Stimulated activated CD4-positive, alpha-beta T cell treated with anti-CD3 and anti-CD28 coated beads, Interleukin-4, amount 100 ng/mL, for 48 hours (primary cell): ENCODE measurements around the gene ITIH2.
A peak's percentile ranks its signal among the peaks of the same experiment; 100 is the strongest.
"Not testable (repeated sequence)": the region's sequence is repeated elsewhere in the genome, so short reads cannot be mapped to it uniquely, and the experiment has no call there.

Experiments
- DNase-seq, 2 donors: peaks; one replicate each; pipeline ENCODE4 v3.0.0-alpha.2; 2020; ENCODE audit warnings: low read depth in 2 of 2

Gene ITIH2

DNA sequence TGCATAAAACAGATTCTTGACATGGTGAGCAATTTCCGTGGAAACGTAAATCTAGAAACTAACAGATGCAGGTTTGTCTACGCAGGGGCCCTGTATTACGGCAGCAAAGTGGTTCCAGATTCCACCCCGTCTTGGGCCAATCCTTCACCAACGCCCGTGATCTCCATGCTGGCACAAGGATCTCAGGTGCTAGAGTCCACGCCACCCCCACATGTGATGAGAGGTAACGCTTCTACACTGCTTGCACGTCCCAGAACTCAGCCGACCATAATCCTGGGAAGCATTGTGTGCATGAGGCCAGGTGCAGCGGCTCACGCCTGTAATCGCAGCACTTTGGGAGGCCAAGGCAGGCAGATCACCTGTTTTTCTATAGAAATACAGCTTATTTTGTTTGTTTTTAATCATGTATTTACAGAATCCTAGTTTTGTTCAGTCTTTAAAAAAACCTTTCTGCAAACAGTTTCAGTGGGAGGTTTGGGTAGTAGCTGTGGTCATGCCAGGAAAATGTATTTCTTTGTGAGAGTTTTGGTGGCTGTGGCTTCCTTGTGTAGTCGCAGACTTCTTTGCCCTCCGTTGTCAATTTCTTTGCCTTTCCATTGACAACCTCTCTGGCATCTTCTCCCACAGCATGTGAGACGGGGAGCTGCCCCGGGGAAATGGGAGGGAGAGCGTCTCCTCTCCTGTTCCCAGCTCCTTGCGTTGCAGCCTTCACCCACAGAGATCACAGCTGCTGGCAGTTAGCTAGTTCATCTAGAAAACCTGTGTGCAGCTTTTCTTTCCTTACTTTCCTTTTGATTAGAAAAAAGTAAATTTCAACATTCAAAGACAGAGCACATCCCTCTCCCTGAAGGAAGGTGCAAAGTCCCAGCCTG, 35.7 kb downstream of the ITIH2 start:
- DNase-seq: no peak

DNA sequence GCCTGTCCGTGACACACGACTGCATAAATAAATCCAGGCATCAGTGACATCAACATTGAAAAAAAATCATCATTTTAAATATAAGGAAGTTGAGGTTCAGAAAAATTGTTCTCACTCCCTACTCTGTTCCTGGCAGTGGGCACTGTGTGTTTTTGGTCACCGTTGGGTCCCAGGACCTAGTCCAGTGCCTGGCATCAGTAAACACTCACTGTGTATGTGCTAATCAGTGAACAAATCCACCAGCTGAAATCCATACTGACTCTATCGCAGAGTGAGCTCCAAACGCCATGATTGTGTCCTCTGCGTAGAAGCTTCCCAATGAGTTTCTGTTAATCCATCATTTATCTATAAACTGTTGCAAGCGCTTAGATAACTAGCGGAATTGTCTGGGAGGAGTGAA, 41.2 kb downstream of the ITIH2 start:
- DNase-seq: no peak

DNA sequence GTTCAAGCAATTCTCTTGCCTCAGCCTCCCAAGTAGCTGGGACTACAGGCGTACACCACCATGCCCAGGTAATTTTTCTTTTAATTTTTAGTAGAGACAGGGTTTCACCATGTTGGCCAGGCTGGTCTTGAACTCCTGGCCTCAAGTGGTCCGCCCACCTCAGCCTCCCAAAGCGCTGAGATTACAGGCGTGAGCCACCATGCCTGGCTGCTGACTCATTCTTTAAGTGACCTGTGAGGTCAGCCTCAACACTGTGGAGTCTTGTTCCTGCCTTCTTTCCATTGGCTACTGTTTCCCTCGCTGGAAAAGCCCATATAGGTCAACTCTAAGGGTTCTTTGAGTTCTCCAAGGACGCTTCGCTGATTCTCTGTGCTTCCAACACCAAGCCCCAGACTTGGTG, 45.5 kb downstream of the ITIH2 start:
- not testable (repeated sequence) for DNase-seq

DNA sequence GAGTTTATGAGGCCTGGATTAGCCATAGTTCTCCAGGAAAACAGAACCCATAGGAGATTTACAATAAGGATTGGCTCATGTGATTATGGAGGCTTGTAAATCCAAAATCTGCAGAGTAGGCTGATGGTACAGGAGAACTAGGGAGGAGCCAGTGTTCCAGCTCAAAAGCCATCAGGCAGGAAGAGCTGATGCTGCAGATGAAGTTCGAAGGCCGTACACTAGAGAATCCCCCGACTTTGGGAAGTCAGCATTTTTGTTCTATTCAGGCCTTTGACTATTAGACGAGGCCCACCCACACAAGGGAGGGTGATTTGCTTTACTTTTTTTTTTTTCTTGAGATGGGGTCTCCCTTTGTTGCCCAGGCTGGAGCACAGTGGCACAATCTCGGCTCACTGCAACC, 47.1 kb downstream of the ITIH2 start:
- DNase-seq: no peak

DNA sequence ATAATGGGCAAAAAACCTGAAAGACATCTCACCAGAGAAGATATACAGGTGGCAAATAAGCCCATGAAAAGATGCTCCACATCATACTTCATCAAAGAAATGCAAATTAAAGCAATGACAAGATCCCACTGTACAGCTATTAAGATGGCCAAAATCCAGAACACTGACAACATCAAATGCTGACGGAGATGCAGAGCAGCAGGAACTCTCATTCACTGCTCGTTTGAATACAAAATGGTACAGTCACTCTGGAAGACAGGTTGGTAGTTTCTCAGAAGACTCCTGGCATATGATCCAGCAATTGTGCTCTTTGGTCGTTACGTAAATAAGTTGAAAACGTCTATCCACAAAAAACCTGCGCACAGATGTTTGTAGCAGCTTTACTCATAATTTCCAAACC, 49.1 kb downstream of the ITIH2 start:
- no peak for DNase-seq

DNA sequence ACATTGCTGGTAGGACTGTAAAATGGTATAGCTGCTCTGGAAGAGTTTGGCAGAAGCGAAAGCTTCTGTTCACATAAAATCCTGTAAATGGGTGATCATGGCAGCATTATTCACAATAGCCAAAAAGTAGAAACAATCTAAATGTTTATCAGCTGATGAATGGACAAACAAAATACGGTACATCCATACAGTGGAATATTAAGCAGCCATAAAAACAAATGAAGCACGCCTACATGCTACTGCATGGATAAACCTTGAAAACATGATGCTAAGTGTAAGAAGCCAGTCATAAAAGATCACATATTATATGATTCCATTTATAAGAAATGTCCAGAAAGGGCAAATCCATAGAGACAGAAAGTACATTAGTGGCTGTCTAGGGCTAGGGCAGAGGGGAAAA, 52.0 kb downstream of the ITIH2 start:
- no peak for DNase-seq

DNA sequence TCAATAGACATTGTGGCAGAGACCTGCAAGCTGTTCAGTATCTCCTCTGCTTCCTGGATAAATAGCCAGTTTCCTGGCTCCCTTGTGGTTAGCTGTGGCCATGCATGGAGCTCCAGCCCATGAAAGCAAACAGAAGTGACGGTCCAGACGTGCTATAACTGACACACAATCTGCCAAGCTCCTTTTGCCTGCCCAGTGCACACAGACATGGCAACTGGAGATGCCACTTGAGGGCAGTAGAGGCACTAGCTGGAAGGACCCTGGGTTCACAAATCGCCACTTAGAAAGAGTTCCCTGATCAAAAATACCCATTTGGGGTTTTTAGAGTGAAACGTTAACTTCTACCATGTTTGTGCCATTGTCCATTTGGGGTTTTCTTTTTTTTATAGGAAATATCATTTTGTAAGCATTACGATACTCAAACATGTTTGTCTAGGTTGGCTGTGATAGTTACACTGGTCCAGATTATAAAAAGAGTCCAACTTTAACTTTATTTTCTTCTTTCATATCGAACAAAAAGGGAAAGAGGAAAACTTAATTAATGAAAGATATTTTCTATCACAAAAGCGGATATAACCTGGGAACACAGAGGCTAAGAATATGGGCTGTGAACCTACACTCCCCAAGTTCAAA, 53.4 kb downstream of the ITIH2 start:
- DNase-seq: no peak

DNA sequence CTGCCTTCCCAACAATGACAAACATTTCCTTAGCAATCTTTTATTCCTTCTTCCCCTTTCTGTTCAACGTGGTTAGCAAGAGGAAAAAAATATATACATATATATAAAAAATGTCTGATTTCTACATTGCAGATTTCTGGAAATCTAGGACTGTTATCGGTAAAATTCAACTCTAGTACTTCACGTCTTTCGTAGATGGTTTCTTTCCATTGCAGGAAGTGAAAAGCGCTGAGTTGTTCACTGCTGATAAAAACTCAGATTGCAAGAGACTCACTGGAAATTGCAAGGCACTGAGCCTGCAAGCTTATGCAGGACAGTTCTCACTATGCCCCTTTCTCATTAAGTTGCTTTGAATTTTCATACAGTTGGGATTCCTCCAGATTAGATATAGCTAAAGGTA, 60.8 kb downstream of the ITIH2 start:
- no peak for DNase-seq

DNA sequence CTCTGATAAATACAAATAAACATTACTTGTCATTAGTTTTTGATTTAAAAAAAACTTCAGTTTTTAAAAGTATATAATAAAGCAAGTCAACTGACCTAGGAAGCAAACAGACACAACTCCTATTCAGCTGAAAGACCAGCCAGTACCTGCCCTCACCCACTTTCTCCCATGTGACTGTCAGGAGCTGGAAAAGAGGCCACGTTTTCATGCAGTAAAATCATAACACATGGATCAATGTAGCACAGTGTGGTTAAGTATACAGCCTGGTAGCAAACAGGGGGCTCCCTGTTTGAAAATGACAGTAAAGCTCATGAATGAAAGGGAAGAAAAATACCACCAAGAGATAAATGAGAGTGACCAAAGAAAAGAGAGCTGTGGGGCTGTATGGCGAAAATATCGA, 63.1 kb downstream of the ITIH2 start:
- DNase-seq: no peak

DNA sequence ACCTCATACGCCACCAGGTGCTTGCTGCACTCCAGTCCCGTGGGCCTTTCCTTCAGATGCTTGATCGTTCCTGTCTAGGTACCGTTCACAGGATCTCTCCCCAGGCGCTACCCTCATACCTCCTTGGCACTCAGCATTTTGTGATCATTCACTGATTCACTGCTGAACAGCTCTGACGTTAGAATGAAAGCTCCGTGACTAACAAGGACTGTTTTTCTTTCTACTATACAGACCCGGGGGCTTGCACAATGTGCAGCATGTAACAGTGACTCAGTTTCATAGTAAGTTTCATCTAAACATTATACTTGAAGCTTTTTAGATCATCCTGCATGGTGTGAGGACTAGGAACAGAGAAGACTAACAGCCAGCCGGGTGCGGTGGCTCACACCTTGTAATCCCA, 64.1 kb downstream of the ITIH2 start:
- DNase-seq: no peak

DNA sequence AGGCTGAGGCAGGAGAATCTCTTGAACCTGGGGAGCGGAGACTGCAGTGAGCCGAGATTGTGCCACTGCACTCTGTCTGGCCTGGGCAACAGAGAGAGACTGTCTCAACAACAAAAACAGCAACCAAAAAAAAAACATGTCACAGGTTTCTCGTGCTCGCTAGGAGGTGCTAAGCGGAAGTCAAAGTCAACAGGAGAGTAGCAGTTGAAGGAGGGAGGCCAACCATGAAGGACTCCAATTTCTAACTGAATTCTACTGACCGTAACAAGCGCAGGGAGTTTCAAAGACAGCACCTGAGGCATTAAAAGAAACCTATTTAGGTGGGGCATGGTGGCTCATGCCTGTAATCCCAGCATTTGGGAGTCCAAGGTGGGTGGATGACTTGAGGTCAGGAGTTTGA, 65.3 kb downstream of the ITIH2 start:
- no peak for DNase-seq

DNA sequence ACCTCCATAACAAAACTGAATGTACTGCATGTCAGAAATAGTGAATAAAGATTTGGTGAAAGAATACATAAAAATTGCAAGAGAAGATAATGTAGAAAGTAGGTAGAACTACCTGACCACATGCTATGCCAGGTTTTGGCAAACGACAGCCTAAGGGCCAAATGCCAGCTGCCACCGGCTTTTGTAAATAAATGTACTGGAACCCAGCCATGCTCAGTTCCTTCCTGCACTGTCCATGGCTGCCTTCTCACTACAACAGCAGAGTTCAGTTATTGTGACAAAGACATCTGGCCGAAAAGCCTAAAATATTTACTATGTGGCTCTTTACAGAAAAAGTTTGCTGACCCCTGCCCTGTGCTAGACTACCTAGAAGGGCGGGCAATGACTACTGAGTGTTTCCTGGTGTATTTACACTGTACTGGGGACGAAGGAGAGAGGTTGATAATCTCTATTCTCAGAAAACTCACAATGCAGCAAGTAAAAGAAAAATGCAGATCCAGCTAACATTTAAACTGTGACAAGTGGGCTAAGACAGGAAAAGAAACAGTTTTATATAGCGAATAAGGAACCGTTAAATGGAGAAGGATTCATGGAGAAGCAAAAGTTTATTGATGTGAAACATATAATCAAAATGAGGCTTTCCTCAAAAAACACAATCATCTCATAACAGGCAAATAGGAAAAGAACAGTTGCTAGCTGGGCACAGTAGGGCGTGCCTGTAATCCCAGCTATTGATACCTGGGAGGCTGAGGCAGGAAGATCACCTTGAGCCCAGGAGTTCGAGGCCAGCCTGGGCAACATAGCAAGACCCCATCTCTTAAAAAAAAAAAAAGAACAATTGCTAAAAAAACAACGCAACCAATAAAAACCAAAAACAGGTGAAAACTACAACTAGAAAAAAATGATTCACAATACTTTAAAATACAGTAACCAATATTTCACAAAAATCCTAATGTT, 71.0 kb downstream of the ITIH2 start:
- no peak for DNase-seq

DNA sequence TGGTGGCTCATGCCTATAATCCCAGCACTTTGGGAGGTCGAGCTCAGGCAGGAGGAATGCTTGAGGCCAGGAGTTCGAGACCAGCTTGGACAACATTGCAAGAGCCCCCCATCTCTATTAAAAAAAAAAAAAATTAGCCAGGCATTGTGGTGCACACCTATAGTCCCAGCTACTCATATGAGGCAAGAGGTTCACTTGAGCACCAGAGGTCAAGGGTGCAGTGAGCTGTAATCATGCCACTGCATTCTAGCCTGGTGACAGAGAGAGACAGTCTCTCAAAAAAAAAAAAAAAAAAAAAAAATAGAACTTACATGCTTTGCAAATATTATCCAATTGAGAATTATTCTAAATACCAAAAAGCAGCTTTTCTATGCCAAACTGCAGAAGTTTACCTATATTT, 73.7 kb downstream of the ITIH2 start:
- DNase-seq: no peak

DNA sequence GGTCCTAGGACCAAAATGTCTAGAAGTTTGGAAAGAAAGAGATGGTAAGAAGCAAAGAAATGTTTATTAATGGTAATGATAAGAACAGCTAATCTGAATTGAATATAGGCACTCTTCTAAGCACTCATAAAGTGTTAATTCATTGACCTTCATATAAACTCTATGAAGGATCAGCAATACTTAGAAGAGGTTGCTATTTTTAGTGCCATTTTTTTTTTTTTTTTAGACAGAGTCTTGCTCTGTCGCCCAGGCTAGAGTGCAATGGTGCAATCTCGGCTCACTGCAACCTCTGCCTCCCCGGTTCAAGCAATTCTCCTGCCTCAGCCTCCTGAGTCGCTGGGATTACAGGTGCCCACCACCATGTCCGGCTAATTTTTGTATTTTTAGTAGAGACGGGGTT, 79.1 kb downstream of the ITIH2 start:
- DNase-seq: not testable (repeated sequence)

DNA sequence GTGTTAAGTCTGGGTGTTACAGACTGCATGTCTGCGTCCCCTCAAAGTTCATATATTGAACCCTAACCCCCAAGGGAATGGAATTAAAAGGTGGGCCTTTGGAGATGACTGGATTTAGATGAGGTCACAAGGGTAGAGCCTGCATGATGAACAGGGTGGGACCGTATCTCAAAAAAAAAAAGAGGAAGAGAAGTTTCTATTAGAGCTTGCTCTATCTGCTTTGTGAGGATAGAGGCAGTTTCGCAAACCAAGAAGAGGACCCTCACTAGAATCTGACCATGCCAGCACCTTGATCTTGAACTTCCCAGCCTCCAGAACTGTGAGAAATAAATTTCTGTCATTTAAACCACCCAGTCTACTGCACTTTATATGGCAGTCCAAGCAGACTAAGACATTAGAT, 83.3 kb downstream of the ITIH2 start:
- no peak for DNase-seq

DNA sequence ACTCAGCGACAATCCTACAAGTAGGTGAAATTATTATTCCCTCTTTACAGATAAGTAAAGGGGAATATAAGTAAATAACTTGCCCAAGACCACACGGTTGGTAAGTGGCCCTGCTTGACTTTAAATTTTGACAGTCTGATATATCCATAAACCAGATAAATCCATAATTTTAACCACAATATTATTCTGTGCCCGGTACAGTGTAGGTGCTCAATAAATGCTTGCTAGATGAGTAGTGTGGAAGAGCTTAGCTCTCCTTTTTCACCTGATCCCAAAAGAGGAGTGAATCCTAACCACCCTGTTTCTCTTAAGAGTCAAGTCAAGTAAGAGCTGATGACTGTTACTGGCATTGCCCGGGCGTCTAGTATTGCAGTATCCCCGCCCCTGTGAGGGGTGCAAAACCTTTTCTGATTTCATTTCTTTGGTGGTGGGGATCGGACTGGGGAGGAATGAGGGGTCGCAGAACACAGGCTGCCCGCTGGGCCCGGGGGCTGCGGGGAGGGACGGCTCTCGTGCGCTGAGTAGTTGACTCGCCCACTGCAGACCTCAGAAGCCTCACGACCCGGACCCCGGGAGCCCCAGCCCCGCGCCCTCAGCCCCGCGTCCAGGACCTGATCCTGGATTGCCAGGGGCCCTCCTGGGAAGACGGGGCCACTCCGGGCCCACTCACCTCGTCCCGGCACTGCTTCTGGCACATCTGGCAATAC, 84.2 kb downstream of the ITIH2 start:
- DNase-seq: peak in 1 of 2 donors; percentile 2

DNA sequence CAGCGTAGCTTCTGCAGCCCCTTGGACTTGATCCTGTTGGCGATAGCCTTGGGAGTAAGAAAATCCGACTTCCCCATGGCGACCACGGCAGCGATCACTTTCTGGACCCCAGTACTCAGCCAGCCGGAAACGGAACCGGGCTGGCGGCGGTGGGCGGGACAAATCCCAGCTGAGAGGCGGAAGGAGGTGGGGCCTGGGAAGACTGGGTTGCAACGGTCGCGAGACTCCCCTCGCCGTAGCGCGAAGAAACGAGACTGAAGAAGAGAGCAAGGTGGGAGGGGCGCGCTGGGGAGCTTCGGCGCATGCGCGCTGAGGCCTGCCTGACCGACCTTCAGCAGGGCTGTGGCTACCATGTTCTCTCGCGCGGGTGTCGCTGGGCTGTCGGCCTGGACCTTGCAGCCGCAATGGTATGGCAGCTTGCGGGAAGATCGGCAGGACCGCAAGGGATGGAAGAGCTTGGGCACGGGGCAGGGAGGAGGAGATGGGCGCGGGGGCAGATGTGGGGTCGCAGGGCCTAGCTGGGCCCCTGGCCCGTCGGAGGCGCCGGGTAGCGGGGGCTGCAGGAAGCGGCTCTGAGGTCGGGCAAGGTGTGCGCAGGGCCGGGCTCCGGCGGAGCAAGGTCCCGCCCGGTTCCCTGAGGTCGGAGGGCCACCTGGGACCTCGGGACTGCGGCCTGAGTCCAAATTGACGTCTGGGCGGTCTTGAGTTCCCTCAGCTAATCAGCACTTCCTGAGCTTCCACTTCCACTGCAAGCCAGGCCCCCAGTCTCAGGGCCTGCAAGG, 84.9 kb downstream of the ITIH2 start, which contains the start of the genes ATP5F1C and KIN:
Gene ATP5F1C, plus strand, starts transcription at position 321 of the 782 bp plus-strand sequence. Its CDS starts 31 bp downstream, at position 352.
Gene KIN, minus strand, starts transcription at position 137 of the 782 bp plus-strand sequence. Its CDS starts 60 bp downstream, at position 77.
- DNase-seq: peak; percentile 96 to 97

DNA sequence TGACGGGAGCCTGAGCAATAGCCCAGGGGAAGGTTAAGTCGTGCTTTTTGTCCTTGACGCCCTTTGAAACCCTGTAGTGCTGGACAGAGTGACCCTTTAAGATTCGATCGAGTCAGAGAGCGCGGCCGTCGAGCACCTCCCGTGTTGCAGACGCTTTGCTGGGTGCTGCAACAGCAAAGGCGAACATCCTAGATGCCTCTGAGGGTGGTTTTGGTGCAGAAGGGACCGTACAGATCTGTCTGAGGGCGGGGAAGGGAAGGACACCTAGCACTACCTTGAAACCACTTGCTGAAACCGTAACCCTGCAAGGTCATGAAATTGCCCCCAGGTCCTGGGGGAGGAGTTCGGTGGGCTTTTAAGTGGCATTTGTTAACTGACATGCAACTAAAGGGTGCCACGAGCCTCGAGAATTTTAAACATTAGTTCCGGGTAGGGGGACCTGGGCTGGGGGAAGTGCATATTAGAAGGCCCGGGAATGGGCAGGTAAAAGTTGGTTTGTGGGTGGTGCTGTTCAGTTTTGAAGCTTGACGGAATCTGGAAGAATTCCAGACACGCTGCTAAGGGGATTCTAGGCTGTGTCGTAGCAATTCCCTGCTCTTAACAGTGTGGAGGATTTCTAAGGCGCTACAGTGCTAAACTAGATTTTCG, 85.6 kb downstream of the ITIH2 start:
- peak in 1 of 2 donors; percentile 1 for DNase-seq

DNA sequence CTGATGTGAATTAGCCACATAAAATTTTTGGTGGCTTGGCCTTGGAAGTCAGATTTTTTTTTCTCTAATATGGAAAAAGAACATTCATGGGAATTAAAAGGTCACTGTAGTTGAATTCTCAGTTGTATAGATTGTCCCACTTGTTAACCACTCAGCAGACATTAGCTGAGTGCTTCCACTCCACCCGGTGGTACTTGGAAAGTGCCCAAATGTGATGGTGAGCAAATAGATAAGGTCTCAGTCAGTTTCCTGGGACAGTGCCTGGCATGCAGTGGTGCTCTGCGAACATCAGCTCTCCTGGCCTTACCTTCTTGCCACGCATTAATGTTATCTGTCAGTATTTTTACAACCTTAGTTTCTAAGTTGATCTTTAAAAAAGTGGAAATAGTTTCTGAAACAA, 86.3 kb downstream of the ITIH2 start:
- DNase-seq: no peak

DNA sequence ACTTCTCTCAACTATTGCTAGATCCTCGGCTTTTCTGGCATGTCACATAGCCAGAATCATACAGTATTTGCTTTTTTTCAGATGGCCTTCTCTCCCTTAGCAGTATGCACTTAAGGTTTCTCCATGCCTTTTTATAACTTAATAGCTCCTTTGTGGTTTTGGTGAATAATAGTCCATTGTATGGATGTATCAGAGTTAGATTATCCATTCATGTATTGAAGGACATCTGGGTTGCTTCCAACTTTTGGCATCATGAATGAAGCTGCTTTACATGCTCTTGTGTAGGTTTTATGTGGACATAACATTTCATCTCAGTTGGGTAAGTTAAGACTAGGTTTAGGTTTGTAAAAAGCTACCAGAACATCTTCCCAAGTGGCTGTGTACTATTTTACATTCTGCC, 89.4 kb downstream of the ITIH2 start:
- no peak for DNase-seq
